GM10248 (cell line): ENCODE measurements around the gene THOC6.

ENCODE experiments used
- CTCF ChIA-PET: fragments of 300-600 bp; sonication (Branson Sonifier 250); formaldehyde crosslinking; extraction: SDS; loops from one replicate; lab custom pipeline; 2021; ENCODE audit warnings: antibody characterized with exemption; lab: Yijun Ruan, JAX
- POLR2A ChIA-PET: fragments of 350-650 bp; sonication (Branson Sonifier 250); formaldehyde crosslinking; extraction: SDS; loops from one replicate; lab custom pipeline; 2020; ENCODE audit warnings: antibody characterized with exemption; lab: Yijun Ruan, JAX
- DNase-seq: peaks from one replicate; pipeline ENCODE4 v3.0.0; 2012; ENCODE audit errors: extremely low spot score
- TF ChIP-seq, protein P1 (sequence below): IDR thresholded peaks from 2 replicates; pipeline ENCODE4 v1.5.1; 2012; ENCODE audit warnings: mild to moderate bottlenecking, low read depth; ENCODE audit errors: extremely low read depth, missing control alignments, control extremely low read depth

The THOC6 gene

GRCh38 chr16:3023669-3024478 lies at the start of gene THOC6, which contains the start of gene HCFC1R1:
TSS of gene THOC6 (plus strand) at chr16:3024035. CDS start at chr16:3024327, 292 bp downstream.
TSS of gene HCFC1R1 (minus strand) at chr16:3023942. CDS start at chr16:3023941, 1 bp downstream.
- ChIA-PET CTCF (interaction anchor here (0.8 to 15.9 kb wide), 5 partner anchors 9 to 105 kb away, joined by 3 to 231 read pairs (median 10); no protein-coding TSS in a partner anchor), POLR2A (interaction anchor here (0.6 kb wide), 1 partner anchor 14 kb away, joined by 3 read pairs; no protein-coding TSS in a partner anchor)
- TF ChIP-seq, protein P1, sequence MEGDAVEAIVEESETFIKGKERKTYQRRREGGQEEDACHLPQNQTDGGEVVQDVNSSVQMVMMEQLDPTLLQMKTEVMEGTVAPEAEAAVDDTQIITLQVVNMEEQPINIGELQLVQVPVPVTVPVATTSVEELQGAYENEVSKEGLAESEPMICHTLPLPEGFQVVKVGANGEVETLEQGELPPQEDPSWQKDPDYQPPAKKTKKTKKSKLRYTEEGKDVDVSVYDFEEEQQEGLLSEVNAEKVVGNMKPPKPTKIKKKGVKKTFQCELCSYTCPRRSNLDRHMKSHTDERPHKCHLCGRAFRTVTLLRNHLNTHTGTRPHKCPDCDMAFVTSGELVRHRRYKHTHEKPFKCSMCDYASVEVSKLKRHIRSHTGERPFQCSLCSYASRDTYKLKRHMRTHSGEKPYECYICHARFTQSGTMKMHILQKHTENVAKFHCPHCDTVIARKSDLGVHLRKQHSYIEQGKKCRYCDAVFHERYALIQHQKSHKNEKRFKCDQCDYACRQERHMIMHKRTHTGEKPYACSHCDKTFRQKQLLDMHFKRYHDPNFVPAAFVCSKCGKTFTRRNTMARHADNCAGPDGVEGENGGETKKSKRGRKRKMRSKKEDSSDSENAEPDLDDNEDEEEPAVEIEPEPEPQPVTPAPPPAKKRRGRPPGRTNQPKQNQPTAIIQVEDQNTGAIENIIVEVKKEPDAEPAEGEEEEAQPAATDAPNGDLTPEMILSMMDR: no peak
- peak; percentile 92 for DNase-seq

GRCh38 chr16:2974319-2975056 lies 49.3 kb upstream of the THOC6 start:
- POLR2A ChIA-PET: no interaction called here
- TF ChIP-seq, protein P1: no peak
- DNase-seq: no peak
- CTCF ChIA-PET: interaction anchor here (1.0 to 2.3 kb wide), 5 partner anchors 9 to 56 kb away, joined by 3 to 7 read pairs (median 3); no protein-coding TSS in a partner anchor

GRCh38 chr16:2975161-2975795 lies 48.6 kb upstream of the THOC6 start:
- ChIA-PET CTCF (interaction anchor here (1.0 to 1.1 kb wide), 4 partner anchors 8 to 56 kb away, joined by 3 to 4 read pairs (median 4); no protein-coding TSS in a partner anchor), POLR2A (no interaction called here)
- TF ChIP-seq, protein P1: no peak
- no peak for DNase-seq

GRCh38 chr16:2976201-2976600 lies 47.6 kb upstream of the THOC6 start:
- no peak for DNase-seq
- TF ChIP-seq, protein P1: no peak
- POLR2A ChIA-PET: no interaction called here
- CTCF ChIA-PET: interaction anchor here (0.7 to 1.1 kb wide), 3 partner anchors 9 to 15 kb away, joined by 3 to 4 read pairs (median 3); no protein-coding TSS in a partner anchor

- TF ChIP-seq, protein P1: no peak
- CTCF ChIA-PET: interaction anchor here (0.7 to 0.9 kb wide), 2 partner anchors 9 to 14 kb away, joined by 3 read pairs; no protein-coding TSS in a partner anchor
- no peak for DNase-seq
- POLR2A ChIA-PET: no interaction called here
These were observed 47.2 kb upstream of the THOC6 start for GRCh38 chr16:2976673-2977072.
